ENCODE results near the gene GINS1. TPM values are rescaled to one million over a fixed set of nuclear protein-coding genes. Genes with fewer than 3 reads are reported as not detected.
"Not testable (repeated sequence)": the region's sequence is repeated elsewhere in the genome, so short reads cannot be mapped to it uniquely, and the experiment has no call there.

The GINS1 gene
- total RNA-seq, 1 donor from 2014 or later: 1.4 TPM

GRCh38 chr20:25389858-25390537, 17.5 kb upstream of the GINS1 start:
- no peak for DNase-seq (ENCODE audit: low spot score)

- peak; percentile 95 for DNase-seq (ENCODE audit: low spot score)
Observed at GRCh38 chr20:25390538-25391528, 16.6 kb upstream of the GINS1 start, which contains the start of gene ABHD12. ABHD12 (minus strand) TSS chr20:25390835; CDS start chr20:25390703, 132 bp downstream.

DNA sequence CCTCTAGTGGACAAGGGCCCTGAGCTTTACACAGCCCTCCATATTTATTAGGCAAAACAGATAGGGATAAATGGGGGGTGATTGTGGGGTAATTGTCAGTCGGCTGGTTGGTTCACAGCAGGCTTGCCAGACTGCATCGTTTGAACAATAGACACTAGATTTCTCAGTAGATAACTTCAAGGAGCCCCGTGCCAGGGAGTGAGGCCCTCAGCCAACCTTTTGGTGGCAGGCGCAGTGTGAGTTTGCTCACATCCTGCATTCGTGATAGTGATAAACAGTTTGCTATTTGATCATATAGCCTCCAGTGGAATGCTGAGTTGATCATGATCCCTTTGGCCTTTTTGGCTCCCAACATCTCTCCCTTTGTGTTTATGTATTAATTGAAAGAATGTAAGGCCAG, 13.2 kb upstream of the GINS1 start:
- DNase-seq (ENCODE audit: low spot score): no peak

- DNase-seq (ENCODE audit: low spot score): no peak
Observed at GRCh38 chr20:25394996-25395395, 12.5 kb upstream of the GINS1 start.

DNA sequence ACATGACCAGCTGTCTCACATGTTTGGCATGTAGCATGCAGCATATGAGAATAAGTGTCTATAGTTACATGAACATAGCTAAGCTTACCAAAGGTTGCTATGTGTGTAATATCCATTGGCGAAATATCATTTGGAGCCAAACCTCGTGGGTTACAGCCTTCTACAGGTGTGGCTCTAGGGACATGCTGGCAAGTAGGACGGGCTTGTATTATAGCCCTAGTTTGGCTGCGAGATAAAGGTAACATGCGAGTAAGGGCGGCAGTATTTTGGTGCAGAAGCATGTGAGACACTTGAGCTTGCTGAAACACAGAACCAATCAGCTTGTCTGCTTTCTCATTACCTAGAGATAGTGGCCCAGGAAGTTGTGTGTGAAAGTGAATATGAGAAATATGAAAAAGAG, 10.4 kb upstream of the GINS1 start:
- no peak for DNase-seq (ENCODE audit: low spot score)

GRCh38 chr20:25397821-25398220, 9.7 kb upstream of the GINS1 start:
- no peak for DNase-seq (ENCODE audit: low spot score)

DNA sequence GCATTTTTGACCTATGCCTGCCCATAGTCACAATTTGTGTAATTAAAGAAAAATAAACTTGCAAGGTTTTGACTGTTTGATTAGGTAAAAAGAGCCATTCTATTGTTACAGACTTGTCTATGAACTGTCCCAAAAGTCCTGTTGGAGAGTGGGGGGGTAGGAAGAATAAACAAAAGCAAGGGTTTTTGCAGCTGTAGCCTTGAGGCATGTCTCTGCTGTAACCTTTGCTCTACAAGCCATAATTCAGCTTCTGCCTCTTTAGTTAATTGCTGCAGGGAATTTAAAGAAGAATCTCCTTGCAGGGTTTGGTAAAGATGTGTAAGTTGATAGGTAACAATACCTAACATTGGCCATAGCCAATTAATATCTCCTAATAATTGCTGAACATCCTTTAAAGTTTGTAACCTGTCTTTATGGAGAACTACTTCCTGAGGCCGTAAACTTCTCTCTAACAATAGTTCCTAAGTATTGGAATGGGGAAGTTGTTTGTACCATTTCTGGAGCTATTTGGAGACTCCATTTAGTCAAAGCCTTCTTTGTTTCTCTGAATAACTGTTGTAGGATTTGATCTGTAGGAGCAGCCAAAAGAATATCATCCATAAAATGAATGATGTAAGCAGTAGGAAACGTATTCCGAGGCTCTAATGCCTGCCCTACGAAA, 9.0 kb upstream of the GINS1 start:
- DNase-seq (ENCODE audit: low spot score): no peak

DNA sequence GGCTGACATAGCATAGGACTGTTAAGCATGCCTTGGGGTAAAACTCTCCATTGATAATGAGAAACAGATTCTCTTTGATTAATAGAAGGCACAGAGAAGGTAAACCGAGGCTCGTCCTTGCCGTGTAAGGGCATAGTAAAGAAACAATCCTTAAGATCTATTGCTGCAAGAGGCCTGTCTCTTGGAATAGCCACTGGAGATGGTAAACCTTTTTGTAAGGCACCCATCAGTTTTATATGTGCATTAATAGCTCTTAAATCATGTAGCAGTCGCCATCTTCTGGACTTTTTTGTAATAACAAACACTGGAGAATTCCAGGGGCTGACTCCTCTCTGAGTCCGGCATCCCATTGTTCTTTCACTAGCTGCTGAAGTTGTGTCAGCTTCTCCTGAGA, 8.4 kb upstream of the GINS1 start:
- DNase-seq (ENCODE audit: low spot score): peak; percentile 46

DNA sequence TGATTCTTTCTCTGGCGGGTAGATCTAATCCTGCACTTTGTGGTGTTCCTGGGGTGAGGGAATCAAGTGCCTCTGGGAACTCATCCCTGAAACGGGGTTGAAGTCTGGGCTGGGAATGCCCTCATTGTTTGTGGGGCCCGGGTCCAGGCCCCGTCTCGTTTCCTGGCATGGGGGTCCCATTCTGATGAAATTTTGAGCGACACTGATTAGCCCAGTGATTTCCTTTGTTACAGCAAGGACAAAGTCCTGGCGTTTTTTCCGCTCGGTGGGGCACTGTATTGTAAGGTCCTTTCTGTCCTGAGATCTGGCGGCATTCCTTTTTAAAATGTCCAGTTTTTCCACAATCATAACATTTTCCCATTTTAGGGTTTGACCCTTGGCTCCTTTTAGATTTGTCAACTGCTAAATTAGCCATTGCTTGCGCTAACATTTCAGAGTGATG, 7.2 kb upstream of the GINS1 start:
- not testable (repeated sequence) for DNase-seq (ENCODE audit: low spot score)

GRCh38 chr20:25402583-25402982, 4.9 kb upstream of the GINS1 start:
- no peak for DNase-seq (ENCODE audit: low spot score)

- DNase-seq (ENCODE audit: low spot score): no peak
Observed at GRCh38 chr20:25408170-25408547, 686 bp downstream of the GINS1 start.

DNA sequence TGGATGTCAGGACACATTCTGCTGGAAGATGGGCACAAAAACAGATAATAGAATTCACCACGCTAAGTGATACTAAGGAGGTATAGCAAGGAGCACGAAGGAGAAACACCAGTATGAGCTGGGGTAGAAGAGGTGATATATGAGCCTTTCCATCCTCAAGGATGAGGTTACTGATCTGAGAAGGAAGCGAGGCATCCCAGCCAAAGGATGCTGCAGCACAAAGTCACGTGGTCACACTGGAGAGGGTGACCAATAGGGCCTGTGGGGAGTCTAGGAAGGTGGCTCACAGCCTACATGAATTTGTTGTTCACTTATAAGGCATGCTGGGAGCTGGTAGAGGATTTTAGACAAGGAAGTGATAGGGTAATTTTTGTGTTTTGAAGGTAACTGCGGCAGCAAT, 1.4 kb downstream of the GINS1 start:
- no peak for DNase-seq (ENCODE audit: low spot score)

GRCh38 chr20:25418776-25419175, 11.3 kb downstream of the GINS1 start:
- DNase-seq (ENCODE audit: low spot score): no peak

GRCh38 chr20:25421102-25421501, 13.6 kb downstream of the GINS1 start:
- no peak for DNase-seq (ENCODE audit: low spot score)

DNA sequence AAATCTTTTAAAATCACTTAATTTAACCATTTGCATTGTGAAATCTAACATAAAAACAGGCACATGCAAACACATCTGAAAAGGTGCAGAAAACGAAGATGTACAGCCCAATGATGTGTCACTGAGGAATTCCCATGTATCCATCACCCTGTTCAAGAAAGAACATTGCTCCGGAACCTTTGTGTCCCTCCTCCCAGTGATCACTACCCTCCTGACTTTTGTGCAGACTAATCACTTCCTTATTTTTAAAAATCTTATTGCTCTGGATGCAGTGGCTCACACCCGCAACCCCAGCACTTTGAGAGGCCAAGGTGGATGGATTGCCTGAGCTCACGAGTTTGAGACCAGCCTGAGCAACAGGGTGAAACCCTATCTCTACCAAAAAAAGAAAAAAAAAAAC, 14.6 kb downstream of the GINS1 start:
- DNase-seq (ENCODE audit: low spot score): no peak

- DNase-seq (ENCODE audit: low spot score): no peak
Observed at GRCh38 chr20:25424536-25424935, 17.1 kb downstream of the GINS1 start.

GRCh38 chr20:25437153-25437581, 29.7 kb downstream of the GINS1 start:
- no peak for DNase-seq (ENCODE audit: low spot score)

GRCh38 chr20:25439328-25439727, 31.9 kb downstream of the GINS1 start:
- DNase-seq (ENCODE audit: low spot score): no peak

GRCh38 chr20:25444556-25444955, 37.1 kb downstream of the GINS1 start:
- no peak for DNase-seq (ENCODE audit: low spot score)

DNA sequence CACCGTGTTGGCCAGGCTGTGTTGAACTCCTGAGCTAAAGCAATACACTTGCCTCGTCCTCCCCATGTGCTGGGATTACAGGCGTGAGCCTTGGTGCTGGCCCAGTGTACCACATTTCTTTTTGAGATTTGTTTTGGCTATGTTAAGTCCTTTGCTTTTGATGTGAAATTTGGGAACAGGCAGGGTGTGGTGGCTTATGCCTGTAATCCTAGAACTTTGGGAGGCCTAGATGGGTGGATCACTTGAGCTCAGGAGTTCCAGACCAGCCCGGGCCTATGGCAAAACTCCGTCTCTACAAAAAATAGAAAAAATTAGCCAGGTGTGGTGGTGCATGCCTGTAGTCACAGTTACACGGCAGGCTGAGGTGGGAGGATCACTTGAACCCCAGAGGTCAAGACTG, 40.2 kb downstream of the GINS1 start:
- no peak for DNase-seq (ENCODE audit: low spot score)

- DNase-seq (ENCODE audit: low spot score): no peak
Observed at GRCh38 chr20:25452333-25452732, 44.9 kb downstream of the GINS1 start.
